ENCODE measurements around the gene SERPINA10.

- TF ChIP-seq POLR2A (IDR thresholded peaks at IDR 0.05), result no peak
- no peak for TF ChIP-seq EP300 (IDR thresholded peaks at IDR 0.05)
- TF ChIP-seq, protein P1, sequence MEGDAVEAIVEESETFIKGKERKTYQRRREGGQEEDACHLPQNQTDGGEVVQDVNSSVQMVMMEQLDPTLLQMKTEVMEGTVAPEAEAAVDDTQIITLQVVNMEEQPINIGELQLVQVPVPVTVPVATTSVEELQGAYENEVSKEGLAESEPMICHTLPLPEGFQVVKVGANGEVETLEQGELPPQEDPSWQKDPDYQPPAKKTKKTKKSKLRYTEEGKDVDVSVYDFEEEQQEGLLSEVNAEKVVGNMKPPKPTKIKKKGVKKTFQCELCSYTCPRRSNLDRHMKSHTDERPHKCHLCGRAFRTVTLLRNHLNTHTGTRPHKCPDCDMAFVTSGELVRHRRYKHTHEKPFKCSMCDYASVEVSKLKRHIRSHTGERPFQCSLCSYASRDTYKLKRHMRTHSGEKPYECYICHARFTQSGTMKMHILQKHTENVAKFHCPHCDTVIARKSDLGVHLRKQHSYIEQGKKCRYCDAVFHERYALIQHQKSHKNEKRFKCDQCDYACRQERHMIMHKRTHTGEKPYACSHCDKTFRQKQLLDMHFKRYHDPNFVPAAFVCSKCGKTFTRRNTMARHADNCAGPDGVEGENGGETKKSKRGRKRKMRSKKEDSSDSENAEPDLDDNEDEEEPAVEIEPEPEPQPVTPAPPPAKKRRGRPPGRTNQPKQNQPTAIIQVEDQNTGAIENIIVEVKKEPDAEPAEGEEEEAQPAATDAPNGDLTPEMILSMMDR (IDR thresholded peaks at IDR 0.05), result no peak
Measured at GRCh38 chr14:94292526-94292871, 569 bp downstream of the SERPINA10 start.

Measured in tibial nerve (tissue), 4 donors.